ENCODE measurements around the gene HRG. TPM values are rescaled to one million over a fixed set of nuclear protein-coding genes. Genes with fewer than 3 reads are reported as not detected.

HRG gene
- total and polyA plus RNA-seq, 2 of the 4 experiments (the other 2 are of a cell fraction) = not detected

DNA sequence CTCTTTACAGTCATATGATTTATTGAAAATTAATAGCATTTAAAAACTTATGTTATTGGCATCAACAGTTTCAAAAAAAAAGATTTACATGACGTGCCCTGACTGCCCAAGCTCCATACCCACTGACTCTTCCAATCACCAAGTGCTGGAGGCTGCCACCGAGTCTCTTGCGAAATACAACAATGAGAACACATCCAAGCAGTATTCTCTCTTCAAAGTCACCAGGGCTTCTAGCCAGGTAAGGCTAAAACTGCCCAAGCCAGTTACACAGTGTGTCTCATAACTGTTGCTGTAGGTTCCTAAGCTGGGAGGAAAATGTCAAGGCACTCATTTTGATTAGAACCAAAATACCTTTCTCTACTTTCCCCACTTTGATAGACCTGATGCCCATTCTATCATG is 21.1 kb upstream of the HRG start:
- Histone ChIP-seq H4K20me1 (ENCODE audit: insufficient read depth, low read length) (no peaks in the 10 kb centered on the region), H3K23ac (ENCODE audit: low read depth, low read length) (no peak overlapping the region), H3K14ac (replicated peaks; ENCODE audit: low read depth, low read length) (no peak overlapping the region), H2AK5ac (ENCODE audit: low read depth, low read length) (no peak overlapping the region), H2BK120ac (ENCODE audit: low read depth, low read length) (no peak overlapping the region), H3K9ac (ENCODE audit: low read depth, low read length) (no peak overlapping the region), H2BK20ac (ENCODE audit: low read depth, low read length) (no peak overlapping the region), H2BK5ac (ENCODE audit: low read depth, low read length, poor library complexity, severe bottlenecking) (no peak overlapping the region), H4K8ac (ENCODE audit: low read depth in 2 of 2, low read length in 2 of 2) (no peak overlapping the region), H3K9me3 (ENCODE audit: control insufficient read depth, insufficient read depth, low read length) (no peaks in the 10 kb centered on the region), H2AFZ (replicated peaks; ENCODE audit: low read length, poor library complexity) (no peak overlapping the region), H3K27ac (ENCODE audit: insufficient read depth, low read length) (no peak overlapping the region), H3K4me3 (ENCODE audit: insufficient read depth, low read depth, low read length) (no peak overlapping the region), H3K4me1 (ENCODE audit: control insufficient read depth, insufficient read depth, low read length) (no peaks in the 10 kb centered on the region), H3K79me1 (ENCODE audit: low read depth in 1 of 2, low read length in 2 of 2) (no peaks in the 10 kb centered on the region), H3K4me2 (ENCODE audit: low read depth, low read length) (no peak overlapping the region), H3K56ac (ENCODE audit: extremely low read depth, insufficient read depth, low read length) (no peak overlapping the region), H3K9me1 (ENCODE audit: insufficient read depth, low read length) (no peaks in the 10 kb centered on the region), H4K91ac (ENCODE audit: insufficient read depth, low read depth, low read length) (no peak overlapping the region), H3K36me3 (ENCODE audit: control insufficient read depth, insufficient read depth, low read length) (no peaks in the 10 kb centered on the region), H3K4ac (ENCODE audit: low read depth, low read length) (no peak overlapping the region), H3K18ac (ENCODE audit: low read depth, low read length) (no peak overlapping the region), H3K27me3 (ENCODE audit: control insufficient read depth, insufficient read depth, low read length) (peaks cover 17% of the 10 kb centered on the region), H2AK9ac (replicated peaks; ENCODE audit: low read depth, low read length, poor library complexity) (no peak overlapping the region), H4K5ac (ENCODE audit: low read depth, low read length) (no peak overlapping the region), H2BK15ac (ENCODE audit: low read depth, low read length) (no peak overlapping the region)
- ChIA-PET CTCF (no interaction called here), POLR2A (ENCODE audit: unreplicated experiment) (no interaction called here)
- in situ Hi-C loops (cut with MboI; ENCODE audit: low sequenced_read_pairs) = no loop called here
- WGBS, 2 experiments (ENCODE audit: extremely low coverage in 2 of 2, insufficient read length in 1 of 2) = no CpG with 5 or more reads among the region's 3 CpGs
- intact Hi-C loops (cut with micrococcal nuclease) = no loop called here
- TF ChIP-seq FOS (IDR thresholded peaks at IDR 0.05; ENCODE audit: low read depth, low read length) (no peak), CEBPB (IDR thresholded peaks at IDR 0.05; ENCODE audit: low read depth, low read length) (peak; percentile 40), MAZ (IDR thresholded peaks at IDR 0.05; ENCODE audit: borderline replicate concordance, low read depth, low read length) (no peak)
- BruUV-seq (replicated peaks) = no TSS peak
- dilution Hi-C loops (cut with HindIII; ENCODE audit: low sequenced_read_pairs, unreplicated experiment) = no loop called here
- ATAC-seq (ENCODE audit: low read depth) (no peak), DNase-seq (no peak)
